K562 (cell line): ENCODE data around the gene CTDSP1. TPM values are rescaled to one million over a fixed set of nuclear protein-coding genes. Genes with fewer than 3 reads are reported as not detected.

ENCODE experiments used
- ATAC-seq: fragments of 200-7000 bp; cut with Tn5 transposase; 3 replicates; pipeline ENCODE4 v1.9.1; 2020; ENCODE audit warnings: moderate library complexity
- BruUV-seq: library from RNA; stranded (reverse); fragments of 400-500 nt; replicated peaks from 2 replicates; lab custom pipeline; 2021; lab: Mats Ljungman, UMichigan
- CTCF ChIA-PET: fragments of 300-600 bp; formaldehyde crosslinking; extraction: SDS; loops from one replicate; lab custom pipeline; 2021; ENCODE audit warnings: low intra/inter-chr PET ratio; lab: Yijun Ruan, JAX
- POLR2A ChIA-PET: fragments of 300-600, 350-650 bp; sonication (Branson Sonifier 250); formaldehyde crosslinking; extraction: SDS; loops from one replicate; lab custom pipeline; 2021; ENCODE audit warnings: antibody characterized with exemption, inconsistent platforms; lab: Yijun Ruan, JAX
- DNase-seq, 4 experiments: peaks; one replicate each; pipeline versions ENCODE4 v3.0.0 to v3.0.0-alpha.2; 2011 to 2018; ENCODE audit warnings: low spot score in 3 of 4, mixed read lengths in 3 of 4; ENCODE audit errors: extremely low read depth in 1 of 4
- FAIRE-seq: peaks from 2 replicates; lab custom pipeline; 2011; peaks lifted over from hg19 to GRCh38; lab: Jason Lieb, UNC
- H2AFZ ChIP-seq: 2 replicates; pipeline ENCODE4 v1.6.0; 2011; ENCODE audit warnings: low read depth, low read length, control low read depth, inconsistent platforms
- H3K27ac ChIP-seq: fragments of 200-600 bp; 3 replicates; pipeline ENCODE4 v1.8.0; 2011; ENCODE audit warnings: low read depth, mild to moderate bottlenecking, control low read depth, inconsistent platforms, low read length, moderate library complexity, mixed read lengths; ENCODE audit errors: extremely low read depth
- H3K27me3 ChIP-seq, 2 experiments: fragments of 300-600 bp in 1 of 2; 2 replicates in 1 of 2; 3 replicates in 1 of 2; pipeline versions ENCODE4 v1.6.0 to v1.8.0; 2011; ENCODE audit warnings: inconsistent platforms in 2 of 2, low read length in 2 of 2, mild to moderate bottlenecking in 1 of 2, mixed read lengths in 1 of 2, moderate library complexity in 1 of 2; ENCODE audit not compliant: control insufficient read depth in 2 of 2, insufficient read depth in 2 of 2
- H3K36me3 ChIP-seq: fragments of 300-600 bp; 3 replicates; pipeline ENCODE4 v1.8.0; 2011; ENCODE audit warnings: mild to moderate bottlenecking, low read length, inconsistent platforms; ENCODE audit not compliant: control insufficient read depth, insufficient read depth
- H3K4me1 ChIP-seq, 2 experiments: fragments of 200-600 bp in 1 of 2; replicated peaks in 1 of 2; 2 replicates in 1 of 2; 3 replicates in 1 of 2; pipeline versions ENCODE4 v1.5.1 to v1.8.0; 2011; ENCODE audit warnings: inconsistent platforms in 2 of 2, low read length in 2 of 2, mild to moderate bottlenecking in 1 of 2, mixed read lengths in 1 of 2, moderate library complexity in 1 of 2; ENCODE audit not compliant: control insufficient read depth in 2 of 2, insufficient read depth in 2 of 2
- H3K4me2 ChIP-seq: 2 replicates; pipeline ENCODE4 v1.6.1; 2011; ENCODE audit warnings: low read length, control low read depth, inconsistent platforms, mixed read lengths; ENCODE audit not compliant: insufficient read depth
- H3K4me3 ChIP-seq: fragments of 200-600 bp; sonication (generic), shearing (Covaris generic); 2 replicates; pipeline ENCODE4 v1.5.1; 2016; ENCODE audit warnings: control low read depth, inconsistent platforms
- H3K79me2 ChIP-seq: fragments of 200-600 bp; 3 replicates; pipeline ENCODE4 v1.8.0; 2011; ENCODE audit warnings: low read length, inconsistent platforms; ENCODE audit not compliant: control insufficient read depth, insufficient read depth
- H3K9ac ChIP-seq, 2 experiments: 2 replicates each; pipeline versions ENCODE4 v1.6.0 to v1.6.1; 2011; ENCODE audit warnings: low read depth in 2 of 2, low read length in 2 of 2, control low read depth in 1 of 2, inconsistent platforms in 1 of 2, mild to moderate bottlenecking in 1 of 2, mixed read lengths in 1 of 2; ENCODE audit not compliant: insufficient read depth in 1 of 2
- H3K9me1 ChIP-seq: one replicate; pipeline ENCODE4 v1.6.0; 2011; ENCODE audit warnings: inconsistent platforms, mild to moderate bottlenecking, low read length, moderate library complexity; ENCODE audit not compliant: control insufficient read depth, insufficient read depth
- H3K9me3 ChIP-seq: replicated peaks from 2 replicates; pipeline ENCODE4 v1.5.1; 2011; ENCODE audit warnings: low read depth, low read length, inconsistent platforms; ENCODE audit not compliant: control insufficient read depth, insufficient read depth
- H4K20me1 ChIP-seq: replicated peaks from 2 replicates; pipeline ENCODE4 v1.6.1; 2011; ENCODE audit warnings: low read length, inconsistent platforms, mixed read lengths; ENCODE audit not compliant: control insufficient read depth, insufficient read depth
- SMARCB1 ChIP-seq: IDR thresholded peaks from 2 replicates; pipeline ENCODE4 v1.6.1; 2011; ENCODE audit warnings: improper control_type of control experiment, low read depth; ENCODE audit not compliant: insufficient read length
- TFAP4 ChIP-seq: sonication (generic); formaldehyde crosslinking; IDR thresholded peaks from 2 replicates; pipeline ENCODE4 v1.8.0; 2022; ENCODE audit warnings: missing genetic modification reagents, mild to moderate bottlenecking, moderate library complexity, borderline replicate concordance
- ZFP30 ChIP-seq: fragments of 250-450 bp; sonication (Bioruptor Pico); IDR thresholded peaks from 2 replicates; pipeline ENCODE4 v1.8.0; 2022; ENCODE audit warnings: moderate library complexity, mild to moderate bottlenecking, inconsistent platforms, borderline replicate concordance
- ZNF24 ChIP-seq: fragments of 450-650 bp; IDR thresholded peaks from 2 replicates; pipeline ENCODE4 v1.6.1; 2016
- WGBS: fragments of 100-300 bp; shearing (Covaris generic); methylation state at CpG from one replicate; pipeline ENCODE4 v1.1.6; 2016; ENCODE audit warnings: low coverage, mixed read lengths; ENCODE audit not compliant: insufficient coverage; ENCODE audit errors: missing lambda C conversion rate; 5-methylcytosine and 5-hydroxymethylcytosine counted together
- in situ Hi-C: fragments of 300-500 bp; cut with MboI; formaldehyde crosslinking; loops from 4 replicates; pipeline ENCODE4 v1.15.0; 2018; ENCODE audit warnings: inconsistent platforms, mixed read lengths
- intact Hi-C: fragments of 100-400 bp; cut with micrococcal nuclease; formaldehyde crosslinking; loops from 2 replicates; pipeline ENCODE4 v1.14.2; 2022
- polyA plus RNA-seq, 8 experiments: library from polyadenylated mRNA; depleted of rRNA in 4 of 8; stranded (reverse) in 5 of 8; unstranded in 3 of 8; fragments of >200 nt; fragmentation: Nextera tagmentation in 2 of 8; fragmentation: Illumina TruSeq in 1 of 8; extraction: Ambion mirVana in 2 of 8; extraction: Trizol in 1 of 8; gene quantifications; 2 replicates each; pipeline versions ENCODE4 v1.2.1 to v1.2.3, GENCODE V29; 2011 to 2014; ENCODE audit warnings: inconsistent platforms in 1 of 8, missing spikeins in 1 of 8
- total RNA-seq, 7 experiments: library from RNA; depleted of rRNA in 6 of 7; stranded (reverse); fragments of >200 nt in 6 of 7; fragmentation: Illumina TruSeq in 2 of 7; extraction: Trizol in 2 of 7; gene quantifications; 2 replicates each; pipeline versions ENCODE4 v1.2.1 to v1.2.3, GENCODE V29; 2011 to 2021; ENCODE audit warnings: low replicate concordance in 1 of 7

Gene CTDSP1
- total and polyA plus RNA-seq, 9 of the 15 experiments (the other 6 are each of a cell fraction or from before 2014, with no cell fraction given) = 2.4 to 74.8 (median 45.8) TPM

DNA sequence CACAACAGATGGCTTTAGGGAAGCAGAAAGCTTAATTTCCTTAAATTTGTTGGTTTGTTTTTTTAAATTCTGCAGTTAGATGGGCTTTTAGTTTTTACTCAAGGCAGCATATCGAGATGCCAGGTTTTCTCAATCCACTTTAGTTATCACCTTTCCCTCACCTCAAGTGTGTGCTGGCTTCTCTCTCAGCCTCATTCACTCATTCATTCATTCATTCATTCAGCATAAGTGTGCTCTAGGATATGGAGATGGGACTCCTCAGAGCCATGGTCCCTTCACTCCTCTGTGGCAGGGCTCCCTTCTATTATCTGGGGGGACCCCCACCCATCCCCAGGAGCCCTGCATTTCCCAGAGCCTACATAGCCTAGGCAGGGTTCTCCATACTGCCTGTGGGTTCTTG, 38.3 kb downstream of the CTDSP1 start:
- Histone ChIP-seq H3K36me3 (no peaks in the 10 kb centered on the region), H3K27me3 (no peaks in the 10 kb centered on the region), H3K9ac (no peak overlapping the region), H3K4me1 (no peaks in the 10 kb centered on the region; a peak in 2 of 5 replicates)
- BruUV-seq = no TSS peak
- no peak for FAIRE-seq
- WGBS = 13% methylated on average over 1 of the region's 1 CpG
- TF ChIP-seq ZNF24 = peak; percentile 85
- no peak for TF ChIP-seq SMARCB1
- TF ChIP-seq, all 486 proteins: peak for 1
- ChIA-PET CTCF (no interaction called here), POLR2A (no interaction called here)
- H3K9me1 ChIP-seq = no peaks in the 10 kb centered on the region
- DNase-seq (no peak), ATAC-seq (no peak)
- H3K4me3 ChIP-seq = no peak overlapping the region
- no peak overlapping the region for H3K4me2 ChIP-seq
- H3K9me3 ChIP-seq = no peaks in the 10 kb centered on the region
- no peak overlapping the region for H2AFZ ChIP-seq
- in situ Hi-C loops = no loop called here
- no peaks in the 10 kb centered on the region for H3K79me2 ChIP-seq
- no peak overlapping the region for H3K27ac ChIP-seq
- H4K20me1 ChIP-seq = no peaks in the 10 kb centered on the region
- intact Hi-C loops = no loop called here

DNA sequence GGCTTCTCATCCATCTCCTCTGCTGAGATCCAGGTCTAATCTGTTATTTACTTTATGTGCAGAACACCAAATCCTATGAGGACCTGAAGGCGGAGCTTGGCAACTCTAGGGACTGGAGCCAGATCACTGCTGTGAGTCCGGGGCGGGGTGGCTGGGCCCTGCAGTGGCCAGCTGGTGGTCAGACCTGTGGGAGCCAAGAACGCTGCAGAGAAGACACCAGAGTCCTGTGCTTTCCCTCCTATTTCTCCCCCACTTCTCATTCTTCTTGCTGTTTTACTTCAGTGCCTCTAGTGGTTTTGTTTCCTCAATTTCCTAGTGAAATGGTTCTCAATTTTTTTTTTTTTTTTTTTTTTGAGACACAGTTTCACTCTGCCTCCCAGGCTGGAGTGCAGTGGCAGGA, 38.9 kb downstream of the CTDSP1 start:
- Histone ChIP-seq H3K4me1 (no peaks in the 10 kb centered on the region; a peak in 2 of 5 replicates), H3K36me3 (no peaks in the 10 kb centered on the region), H3K9me1 (no peaks in the 10 kb centered on the region), H3K4me3 (no peak overlapping the region), H3K27me3 (no peaks in the 10 kb centered on the region), H3K27ac (no peak overlapping the region), H3K79me2 (no peaks in the 10 kb centered on the region), H3K9ac (peak overlapping the region in 1 of 2 experiments; percentile 77; a peak in 1 of 4 replicates), H4K20me1 (no peaks in the 10 kb centered on the region), H3K4me2 (no peak overlapping the region), H2AFZ (no peak overlapping the region), H3K9me3 (no peaks in the 10 kb centered on the region)
- ChIA-PET POLR2A (no interaction called here), CTCF (no interaction called here)
- 50% methylated on average over 2 of the region's 4 CpGs for whole genome bisulfite sequencing
- no TSS peak for BruUV-seq
- ATAC-seq = peak; percentile 80
- FAIRE-seq = no peak
- intact Hi-C loops = no loop called here
- TF ChIP-seq ZFP30 (CRISPR knock-in tag) = no peak
- TF ChIP-seq TFAP4 (CRISPR knock-in tag) = peak; percentile 35; the same call in 1 of the 2 replicates
- in situ Hi-C loops = no loop called here
- no peak for DNase-seq
